Liver (tissue), 9 donors: ENCODE data around the gene ZNF160. TPM values are rescaled to one million over a fixed set of nuclear protein-coding genes. Genes with fewer than 3 reads are reported as not detected.

Source experiments
- DNase-seq: peaks from one replicate; pipeline ENCODE4 v3.0.0-alpha.2; 2017; ENCODE audit warnings: low spot score
- H3K27ac ChIP-seq, 2 donors: one replicate each; pipeline ENCODE4 v1.7.0; 2013; ENCODE audit warnings: inconsistent platforms in 2 of 2, low read length in 2 of 2, control low read depth in 1 of 2, low read depth in 1 of 2, mild to moderate bottlenecking in 1 of 2
- H3K27me3 ChIP-seq, 4 donors: one replicate each; pipeline versions ENCODE4 v1.6.1 to v1.7.0; 2013; ENCODE audit warnings: low read length in 3 of 4, inconsistent platforms in 1 of 4, mild to moderate bottlenecking in 1 of 4, moderate library complexity in 1 of 4; ENCODE audit not compliant: control insufficient read depth in 4 of 4, insufficient read depth in 4 of 4
- H3K36me3 ChIP-seq, 4 donors: one replicate each; pipeline versions ENCODE4 v1.6.1 to v1.7.0; 2013; ENCODE audit warnings: low read length in 3 of 4, mild to moderate bottlenecking in 3 of 4, low read depth in 1 of 4, moderate library complexity in 1 of 4; ENCODE audit not compliant: control insufficient read depth in 4 of 4, insufficient read depth in 3 of 4
- H3K4me1 ChIP-seq, 4 donors: one replicate each; pipeline versions ENCODE4 v1.6.1 to v1.7.0; 2013; ENCODE audit warnings: low read length in 3 of 4, mild to moderate bottlenecking in 3 of 4, moderate library complexity in 1 of 4; ENCODE audit not compliant: control insufficient read depth in 4 of 4, insufficient read depth in 4 of 4
- H3K4me3 ChIP-seq, 3 donors: one replicate each; pipeline versions ENCODE4 v1.6.1 to v1.7.0; 2013; ENCODE audit warnings: low read length in 3 of 3, control low read depth in 1 of 3, low read depth in 1 of 3, mild to moderate bottlenecking in 1 of 3
- H3K9ac ChIP-seq, 2 donors: one replicate each; pipeline ENCODE4 v1.7.0; 2013; ENCODE audit warnings: low read length in 2 of 2, mild to moderate bottlenecking in 2 of 2, moderate library complexity in 2 of 2, control low read depth in 1 of 2, low read depth in 1 of 2
- H3K9me3 ChIP-seq, 4 donors: one replicate each; pipeline versions ENCODE4 v1.6.1 to v1.7.0; 2013; ENCODE audit warnings: low read length in 3 of 4; ENCODE audit not compliant: control insufficient read depth in 4 of 4
- CTCF ChIP-seq: fragments of 150-350 bp; IDR thresholded peaks from 2 replicates; pipeline ENCODE4 v1.5.1; 2017; ENCODE audit warnings: improper control_type of control experiment, low read depth, low read length; ENCODE audit not compliant: missing input control
- EGR1 ChIP-seq, 2 donors: IDR thresholded peaks; 2 replicates each; pipeline ENCODE4 v1.6.1; 2016 to 2018; ENCODE audit warnings: antibody characterized with exemption in 2 of 2, low read depth in 2 of 2
- FOXA1 ChIP-seq: IDR thresholded peaks from 2 replicates; pipeline ENCODE4 v1.6.1; 2016; ENCODE audit warnings: antibody characterized with exemption
- FOXA2 ChIP-seq: IDR thresholded peaks from 2 replicates; pipeline ENCODE4 v1.6.1; 2016; ENCODE audit warnings: antibody characterized with exemption
- GABPA ChIP-seq, 2 donors: IDR thresholded peaks in 1 of 2; conservative IDR thresholded peaks in 1 of 2; 2 replicates each; pipeline ENCODE4 v1.6.1; 2016; ENCODE audit warnings: antibody characterized with exemption in 2 of 2, mild to moderate bottlenecking in 1 of 2, moderate library complexity in 1 of 2
- HNF4A ChIP-seq, 2 donors: conservative IDR thresholded peaks; 2 replicates each; pipeline ENCODE4 v1.6.1; 2016; ENCODE audit warnings: antibody characterized with exemption in 2 of 2, mild to moderate bottlenecking in 2 of 2
- HNF4G ChIP-seq: IDR thresholded peaks from 2 replicates; pipeline ENCODE4 v1.6.1; 2016; ENCODE audit warnings: antibody characterized with exemption
- JUND ChIP-seq, 2 donors: IDR thresholded peaks; 2 replicates each; pipeline ENCODE4 v1.6.1; 2016; ENCODE audit warnings: antibody characterized with exemption in 2 of 2
- NR2F2 ChIP-seq: IDR thresholded peaks from 2 replicates; pipeline ENCODE4 v1.6.1; 2016; ENCODE audit warnings: antibody characterized with exemption
- REST ChIP-seq: IDR thresholded peaks from 2 replicates; pipeline ENCODE4 v1.6.1; 2016; ENCODE audit warnings: antibody characterized with exemption, mild to moderate bottlenecking
- RXRA ChIP-seq, 2 donors: IDR thresholded peaks; 2 replicates each; pipeline ENCODE4 v1.6.1; 2017 to 2018; ENCODE audit warnings: antibody characterized with exemption in 2 of 2, mild to moderate bottlenecking in 1 of 2
- SP1 ChIP-seq: IDR thresholded peaks from 2 replicates; pipeline ENCODE4 v1.6.1; 2018; ENCODE audit warnings: antibody characterized with exemption, mild to moderate bottlenecking
- TAF1 ChIP-seq: conservative IDR thresholded peaks from 2 replicates; pipeline ENCODE4 v1.6.1; 2016; ENCODE audit warnings: antibody characterized with exemption, mild to moderate bottlenecking
- YY1 ChIP-seq: IDR thresholded peaks from 2 replicates; pipeline ENCODE4 v1.6.1; 2016; ENCODE audit warnings: antibody characterized with exemption, mild to moderate bottlenecking
- ZBTB33 ChIP-seq: IDR thresholded peaks from 2 replicates; pipeline ENCODE4 v1.6.1; 2016; ENCODE audit warnings: antibody characterized with exemption
- WGBS: extraction: QIAGEN DNeasy Blood & Tissue Kit; methylation state at CpG from one replicate; pipeline ENCODE4 v1.1.7; 2013; 5-methylcytosine and 5-hydroxymethylcytosine counted together
- polyA plus RNA-seq, 2 donors: library from polyadenylated mRNA; stranded (reverse) in 1 of 2; unstranded in 1 of 2; fragments of 200-250 nt in 1 of 2; fragments of >200 nt in 1 of 2; fragmentation: Nextera tagmentation in 1 of 2; extraction: Ambion mirVana in 1 of 2; gene quantifications; one replicate each; pipeline versions ENCODE4 v1.2.1 to v1.2.3, GENCODE V29; 2013 to 2015
- total RNA-seq, 2 donors: library from RNA; depleted of rRNA; stranded (reverse); fragments of >200 nt; gene quantifications; one replicate each; pipeline ENCODE4 v1.2.3, GENCODE V29; 2014
- TF ChIP-seq, protein P1 (sequence below): IDR thresholded peaks from 2 replicates; pipeline ENCODE4 v1.6.1; 2016; ENCODE audit warnings: antibody characterized with exemption
- TF ChIP-seq, protein P2 (sequence below): IDR thresholded peaks from 2 replicates; pipeline ENCODE4 v1.6.1; 2016; ENCODE audit warnings: antibody characterized with exemption
- donor health status: healthy.
- donor health status: healthy.
- donor health status: healthy.
- donor health status: healthy.
- donor health status: healthy.

ZNF160 gene
- total and polyA plus RNA-seq, 4 donors, result 6.3 to 30.1 (median 8.0) TPM

GRCh38 chr19:53045536-53045935 lies 57.7 kb downstream of the ZNF160 start:
- H3K27me3 ChIP-seq, result no peaks in the 10 kb centered on the region
- no peak overlapping the region for H3K9ac ChIP-seq
- no peak overlapping the region for H3K27ac ChIP-seq
- no peaks in the 10 kb centered on the region for H3K36me3 ChIP-seq
- no peaks in the 10 kb centered on the region for H3K4me1 ChIP-seq
- no peak for DNase-seq
- 75% methylated on average over 16 of the region's 16 CpGs for WGBS
- no peak overlapping the region for H3K4me3 ChIP-seq
- H3K9me3 ChIP-seq, result peaks cover 10 to 42% (median 19%) of the 10 kb centered on the region in 4 donors
- TF ChIP-seq REST (no peak), FOXA1 (no peak)

DNA sequence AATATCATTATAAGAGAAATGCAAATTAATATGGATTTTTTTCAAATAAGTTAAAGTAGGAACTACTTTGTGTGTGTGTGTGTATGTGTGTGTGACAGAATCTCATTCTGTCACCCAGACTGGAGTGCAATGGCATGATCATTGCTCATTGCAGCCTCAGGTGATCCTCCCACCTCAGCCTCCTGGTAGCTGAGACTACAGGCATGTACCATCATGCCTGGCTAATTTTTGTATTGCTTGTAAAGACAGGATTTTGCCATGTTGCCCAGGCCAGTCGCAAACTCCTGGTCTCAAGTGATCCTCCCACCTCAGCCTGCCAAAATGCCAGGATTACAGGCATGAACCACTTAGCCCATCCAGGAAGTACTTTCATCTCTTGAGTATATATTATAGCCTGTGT lies 61.9 kb downstream of the ZNF160 start:
- Histone ChIP-seq H3K9me3 (peaks cover 18 to 51% (median 20%) of the 10 kb centered on the region in 4 donors), H3K4me3 (no peak overlapping the region)

More for the DNA sequence above, 61.9 kb downstream of the ZNF160 start:
- TF ChIP-seq FOXA2, result no peak
- no peak for TF ChIP-seq TAF1
- no peak for TF ChIP-seq NR2F2
- TF ChIP-seq, protein P1, sequence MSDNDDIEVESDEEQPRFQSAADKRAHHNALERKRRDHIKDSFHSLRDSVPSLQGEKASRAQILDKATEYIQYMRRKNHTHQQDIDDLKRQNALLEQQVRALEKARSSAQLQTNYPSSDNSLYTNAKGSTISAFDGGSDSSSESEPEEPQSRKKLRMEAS, result no peak
- TF ChIP-seq ZBTB33, result no peak
- TF ChIP-seq, protein P2, sequence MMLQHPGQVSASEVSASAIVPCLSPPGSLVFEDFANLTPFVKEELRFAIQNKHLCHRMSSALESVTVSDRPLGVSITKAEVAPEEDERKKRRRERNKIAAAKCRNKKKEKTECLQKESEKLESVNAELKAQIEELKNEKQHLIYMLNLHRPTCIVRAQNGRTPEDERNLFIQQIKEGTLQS, result no peak
- no peak for TF ChIP-seq FOXA1
- TF ChIP-seq HNF4A (conservative IDR thresholded peaks at IDR 0.05), result no peak
- TF ChIP-seq YY1, result no peak
- TF ChIP-seq CTCF, result no peak
- no peak for TF ChIP-seq RXRA (IDR thresholded peaks at IDR 0.05)
- TF ChIP-seq JUND (IDR thresholded peaks at IDR 0.05), result no peak
- no peak for TF ChIP-seq EGR1 (IDR thresholded peaks at IDR 0.05; ENCODE audit: low read depth in 2 of 2)
- no peak for TF ChIP-seq HNF4G
- TF ChIP-seq GABPA (IDR thresholded peaks at IDR 0.05 in 1 of 2, conservative IDR thresholded peaks at IDR 0.05 in 1 of 2), result no peak
- TF ChIP-seq SP1, result no peak
- no peak for TF ChIP-seq REST
- no peak overlapping the region for H3K9ac ChIP-seq
- DNase-seq, result no peak
- WGBS, result 84% methylated on average over 1 of the region's 1 CpG
- peaks cover 0 to 8% (median 1%) of the 10 kb centered on the region in 4 donors for H3K27me3 ChIP-seq
- no peaks in the 10 kb centered on the region for H3K36me3 ChIP-seq
- H3K27ac ChIP-seq, result no peak overlapping the region
- no peaks in the 10 kb centered on the region for H3K4me1 ChIP-seq
